Glomerular visceral epithelial cell (primary cell): ENCODE measurements around the gene ZNF407.

Source experiments
- DNase-seq: peaks from one replicate; pipeline ENCODE4 v3.0.0-alpha.2; 2016; ENCODE audit errors: extremely low spot score

ZNF407 gene

GRCh38 chr18:74589021-74589420 lies 8.6 kb upstream of the ZNF407 start:
- DNase-seq = no peak

- DNase-seq = no peak
Measured at GRCh38 chr18:74589811-74590210, 7.9 kb upstream of the ZNF407 start.

- no peak for DNase-seq
Measured at GRCh38 chr18:74590671-74591070, 7.0 kb upstream of the ZNF407 start.

GRCh38 chr18:74595431-74595830 lies 2.2 kb upstream of the ZNF407 start:
- DNase-seq = no peak

GRCh38 chr18:74597034-74597661 lies 522 bp upstream of the ZNF407 start:
- DNase-seq = peak; percentile 60

DNA sequence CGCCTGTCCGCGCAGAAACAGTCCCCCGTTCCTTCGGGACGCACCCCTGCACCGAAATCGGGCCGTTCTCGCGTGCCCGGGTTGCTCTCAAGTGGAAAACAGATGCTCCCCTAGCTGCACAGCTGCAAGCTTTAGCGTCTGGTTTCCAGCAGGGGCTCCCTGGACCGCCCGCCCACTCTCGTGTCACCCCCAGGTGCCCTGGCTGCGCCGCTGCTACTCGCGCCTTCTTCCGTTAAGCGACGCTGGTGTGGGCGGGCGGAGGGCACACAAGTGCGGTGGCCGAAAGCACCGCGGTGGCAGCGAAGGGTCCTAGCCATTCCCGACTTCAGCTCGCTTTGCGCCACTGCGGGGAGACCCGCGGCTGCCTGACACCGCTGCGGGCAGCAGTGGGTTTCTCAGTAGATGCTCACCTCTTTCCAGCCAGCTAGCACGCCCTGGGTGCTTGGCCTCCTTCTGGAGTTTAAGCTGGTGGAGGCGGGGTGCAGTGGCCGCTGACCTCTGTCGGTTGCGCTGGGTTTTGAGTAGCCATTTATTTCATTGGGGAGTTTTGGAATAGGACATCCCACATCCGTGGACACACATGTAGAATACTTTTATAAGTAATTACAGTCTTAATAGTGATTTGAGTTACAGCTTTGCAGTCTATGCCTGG lies 806 bp downstream of the ZNF407 start:
- peak; percentile 57 for DNase-seq

GRCh38 chr18:74604361-74604760 lies 6.7 kb downstream of the ZNF407 start:
- no peak for DNase-seq

- DNase-seq = no peak
Measured at GRCh38 chr18:74604774-74605173, 7.1 kb downstream of the ZNF407 start.

DNA sequence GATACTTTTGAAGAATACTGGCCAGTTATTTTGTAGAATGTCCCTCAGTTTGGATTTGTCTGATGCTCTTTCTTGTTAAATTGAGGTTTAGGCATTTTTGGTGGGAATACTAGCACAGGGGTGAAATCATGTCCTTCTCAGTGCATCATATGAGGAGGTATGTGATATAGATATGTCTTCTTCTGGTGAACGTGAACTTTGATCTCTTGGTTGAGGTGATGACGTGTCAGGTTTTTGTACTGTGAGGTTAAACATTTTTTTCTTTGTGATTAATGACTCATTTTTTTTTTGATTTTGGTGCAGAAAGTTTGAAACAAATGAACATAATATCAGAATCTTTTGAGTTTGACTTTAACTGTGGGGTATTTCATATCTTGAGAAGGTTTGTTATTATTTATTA lies 11.0 kb downstream of the ZNF407 start:
- DNase-seq = no peak

- DNase-seq = peak; percentile 31
Measured at GRCh38 chr18:74609535-74609934, 11.9 kb downstream of the ZNF407 start.

DNA sequence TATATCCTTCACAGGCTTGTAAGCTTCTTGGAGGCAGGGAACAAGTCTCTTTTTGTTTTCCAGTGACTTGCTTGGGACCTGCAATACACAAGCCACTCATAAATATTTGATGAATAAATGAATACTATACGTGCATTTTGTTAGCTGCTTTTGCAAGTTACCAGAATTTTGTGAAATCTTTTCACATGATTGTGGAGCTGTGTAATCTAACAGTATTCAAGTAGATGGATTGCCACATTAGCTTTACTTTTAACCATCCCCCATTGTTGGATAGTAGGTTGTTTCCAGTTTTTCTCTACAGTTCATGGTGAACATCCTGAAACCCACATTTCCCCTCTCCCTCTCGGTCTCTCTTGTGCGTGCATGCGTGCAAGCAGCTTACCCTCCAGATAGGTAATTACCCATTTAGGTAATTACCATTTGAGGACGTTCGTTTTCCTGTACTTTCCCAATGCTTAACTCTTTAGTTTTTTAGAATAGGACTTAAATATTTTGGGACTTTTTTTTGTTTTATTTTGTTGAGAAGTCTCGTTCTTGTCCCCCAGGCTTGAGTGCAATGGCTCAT lies 12.5 kb downstream of the ZNF407 start:
- DNase-seq = no peak

- no peak for DNase-seq
Measured at GRCh38 chr18:74610860-74611259, 13.2 kb downstream of the ZNF407 start.

GRCh38 chr18:74611765-74612164 lies 14.1 kb downstream of the ZNF407 start:
- no peak for DNase-seq

DNA sequence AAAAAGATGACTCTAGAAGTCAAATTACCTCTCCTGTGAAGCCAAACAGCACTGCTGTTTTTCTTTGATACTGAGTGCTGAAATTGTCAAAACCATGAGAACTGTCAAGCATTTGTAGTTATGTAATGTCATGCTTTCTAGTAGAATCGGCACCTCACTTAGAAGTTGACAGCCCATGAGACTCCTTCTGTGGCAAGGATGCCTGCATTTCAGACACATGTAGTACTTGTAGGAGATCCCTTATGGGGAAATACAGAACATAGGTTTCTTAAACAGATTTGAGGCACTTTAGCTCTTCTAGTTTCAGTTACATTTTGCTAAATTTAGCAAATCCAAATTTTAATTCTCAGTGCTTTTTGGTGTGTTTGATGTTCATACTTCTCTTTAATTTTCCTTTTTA lies 15.7 kb downstream of the ZNF407 start:
- DNase-seq = no peak

GRCh38 chr18:74616494-74616893 lies 18.8 kb downstream of the ZNF407 start:
- no peak for DNase-seq

DNA sequence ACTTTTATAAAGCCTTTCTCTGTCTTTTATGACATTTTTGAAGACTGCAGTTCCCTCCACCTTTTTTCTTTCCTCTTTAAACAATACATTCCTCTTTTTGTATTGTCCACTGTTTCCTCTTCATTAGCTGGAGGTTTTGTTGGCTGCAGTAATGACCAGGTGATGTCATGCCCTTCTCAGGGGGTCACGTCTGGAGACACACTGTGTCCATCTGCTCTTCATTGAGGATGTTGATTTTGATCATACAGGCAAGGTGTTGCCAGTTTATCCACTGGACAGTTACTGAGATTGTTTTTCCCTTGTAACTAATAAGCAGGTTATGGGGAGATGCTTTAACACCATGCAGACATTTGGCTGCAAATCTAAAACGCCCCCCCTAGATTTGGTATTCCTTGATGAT lies 19.8 kb downstream of the ZNF407 start:
- DNase-seq = no peak

- DNase-seq = no peak
Measured at GRCh38 chr18:74622072-74622471, 24.4 kb downstream of the ZNF407 start.

DNA sequence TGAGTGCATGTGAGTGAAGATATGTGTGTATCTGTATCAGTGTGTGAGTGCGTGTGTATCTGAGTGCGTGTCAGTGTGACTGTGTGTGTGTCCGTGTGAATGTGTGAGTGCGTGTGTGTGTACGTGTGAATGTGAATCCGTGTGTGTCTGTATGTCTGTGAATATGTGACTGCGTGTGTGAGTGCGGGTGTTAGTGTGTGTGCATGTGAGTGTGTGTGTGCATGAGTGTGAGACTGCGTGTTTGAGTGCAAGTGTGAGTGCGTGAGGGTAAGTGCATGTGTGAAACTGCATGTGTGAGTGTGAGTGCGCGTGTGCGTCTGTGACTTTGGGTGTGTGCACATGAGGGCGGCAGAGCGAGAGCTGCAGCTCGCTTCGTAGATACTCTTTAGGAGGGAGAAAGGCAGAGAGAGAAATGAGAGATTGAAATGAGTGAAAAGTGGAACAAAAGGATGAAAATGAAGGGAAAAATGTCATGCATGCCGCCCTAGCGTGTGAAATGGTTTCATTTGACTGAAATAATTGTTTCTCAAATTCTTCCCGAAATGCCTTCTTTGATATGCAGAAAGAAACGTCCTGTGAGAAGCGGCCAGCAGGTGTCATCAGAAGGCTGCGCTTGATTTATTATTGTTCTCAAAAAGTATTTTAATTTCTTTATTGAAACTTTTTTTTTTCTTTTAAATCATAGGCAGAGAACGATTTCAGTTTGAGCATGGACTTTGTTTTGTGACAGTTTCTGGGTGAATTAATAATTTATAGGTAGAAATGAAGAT lies 25.6 kb downstream of the ZNF407 start:
- DNase-seq = no peak

DNA sequence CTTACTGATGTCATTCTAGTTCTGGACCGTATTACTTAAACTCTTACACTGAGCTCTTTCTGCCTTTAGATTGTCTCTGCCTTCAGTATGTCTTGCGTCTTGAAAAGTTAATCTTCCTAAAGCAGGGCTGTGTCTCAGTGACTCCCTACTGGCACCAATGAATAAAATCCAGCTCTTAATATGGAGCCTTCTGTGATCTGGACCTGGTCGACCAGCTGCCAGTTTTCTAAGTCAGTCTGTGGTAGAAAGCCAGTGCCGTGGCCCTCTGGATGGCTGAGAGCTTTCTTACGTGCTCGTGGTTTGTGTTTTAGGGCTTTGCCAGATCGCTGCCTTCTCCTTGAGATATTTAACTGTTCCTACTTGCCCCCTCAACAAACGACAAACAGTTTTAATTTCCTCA lies 26.8 kb downstream of the ZNF407 start:
- DNase-seq = no peak

DNA sequence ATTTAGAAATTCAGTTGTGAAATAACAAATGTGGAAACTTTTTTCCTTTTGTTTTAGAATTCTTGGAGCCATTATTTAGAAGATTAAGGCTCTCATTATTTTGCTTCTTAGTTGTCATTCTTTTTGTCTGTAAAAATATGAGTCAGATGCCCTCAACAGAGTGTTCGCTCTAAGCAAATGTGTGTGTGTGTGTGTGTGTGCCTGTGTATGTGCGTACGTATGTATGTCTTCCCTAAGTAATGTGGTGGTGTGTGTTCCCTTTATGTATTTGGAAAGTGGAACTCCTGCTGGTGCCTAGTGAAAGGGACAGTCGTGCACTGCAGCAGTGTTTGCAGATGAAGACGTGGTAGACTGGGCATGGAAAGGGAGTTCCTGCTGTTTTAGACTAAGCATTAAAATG lies 27.5 kb downstream of the ZNF407 start:
- no peak for DNase-seq

GRCh38 chr18:74626049-74626874 lies 28.6 kb downstream of the ZNF407 start:
- no peak for DNase-seq

GRCh38 chr18:74630804-74631203 lies 33.1 kb downstream of the ZNF407 start:
- no peak for DNase-seq
